H1 (cell line): ENCODE measurements around the gene RGS9. TPM values are rescaled to one million over a fixed set of nuclear protein-coding genes. Genes with fewer than 3 reads are reported as not detected.

Experiments
- CTCF ChIA-PET: fragments of 300-600 bp; sonication (Branson Sonifier 250); formaldehyde crosslinking; loops from one replicate; lab custom pipeline; 2021; ENCODE audit not compliant: partially characterized antibody; lab: Charles Lee
- POLR2A ChIA-PET: fragments of 300-600 bp; sonication (Branson Sonifier 250); formaldehyde crosslinking; loops from one replicate; lab custom pipeline; 2021; ENCODE audit warnings: inconsistent platforms; ENCODE audit not compliant: partially characterized antibody; lab: Charles Lee
- DNase-seq, 2 experiments: peaks; one replicate each; pipeline versions ENCODE4 v3.0.0 to v3.0.0-alpha.2; 2010 to 2022; ENCODE audit warnings: low spot score in 2 of 2, low read depth in 1 of 2, mixed read lengths in 1 of 2
- FAIRE-seq: peaks from 2 replicates; lab custom pipeline; 2011; peaks lifted over from hg19 to GRCh38; lab: Jason Lieb, UNC
- H2AFZ ChIP-seq: 2 replicates; pipeline ENCODE4 v1.8.1; 2012; ENCODE audit warnings: low read length, inconsistent platforms
- H2AK5ac ChIP-seq: 2 replicates; pipeline ENCODE4 v1.6.1; 2013; ENCODE audit warnings: low read depth, low read length
- H2BK120ac ChIP-seq: replicated peaks from 2 replicates; pipeline ENCODE3; 2013; ENCODE audit warnings: low read depth, low read length, inconsistent platforms
- H2BK12ac ChIP-seq: 2 replicates; pipeline ENCODE4 v1.6.1; 2013; ENCODE audit warnings: low read depth, low read length
- H2BK15ac ChIP-seq: 2 replicates; pipeline ENCODE4 v1.6.1; 2013; ENCODE audit warnings: low read length
- H2BK20ac ChIP-seq: 2 replicates; pipeline ENCODE4 v1.6.1; 2013; ENCODE audit warnings: low read length
- H2BK5ac ChIP-seq: 2 replicates; pipeline ENCODE4 v1.6.1; 2013; ENCODE audit warnings: low read depth, low read length
- H3K14ac ChIP-seq: 2 replicates; pipeline ENCODE4 v1.6.1; 2013; ENCODE audit warnings: inconsistent platforms; ENCODE audit not compliant: insufficient read length
- H3K18ac ChIP-seq: 2 replicates; pipeline ENCODE4 v1.6.1; 2013; ENCODE audit warnings: low read length; ENCODE audit errors: extremely low read depth
- H3K23ac ChIP-seq: 2 replicates; pipeline ENCODE4 v1.6.1; 2013; ENCODE audit warnings: inconsistent platforms; ENCODE audit not compliant: insufficient read length
- H3K23me2 ChIP-seq: 2 replicates; pipeline ENCODE4 v1.6.1; 2013; ENCODE audit warnings: low read depth, low read length
- H3K27ac ChIP-seq: 2 replicates; pipeline ENCODE4 v1.6.1; 2011; ENCODE audit warnings: low read depth, low read length, inconsistent platforms
- H3K27me3 ChIP-seq, 4 experiments: replicated peaks in 1 of 4; 1 replicate in 1 of 4; 2 replicates in 3 of 4; pipeline versions ENCODE4 v1.6.1 to v1.8.1; 2011 to 2013; ENCODE audit warnings: low read length in 3 of 4, mild to moderate bottlenecking in 3 of 4, inconsistent platforms in 2 of 4, mixed read lengths in 2 of 4, moderate library complexity in 1 of 4; ENCODE audit not compliant: control insufficient read depth in 3 of 4, insufficient read depth in 3 of 4; ENCODE audit errors: extremely low read depth in 1 of 4
- H3K36me3 ChIP-seq, 4 experiments: 2 replicates each; pipeline versions ENCODE4 v1.6.1 to v1.8.1; 2011 to 2013; ENCODE audit warnings: mild to moderate bottlenecking in 4 of 4, low read length in 3 of 4, moderate library complexity in 2 of 4, control low read depth in 1 of 4, inconsistent platforms in 1 of 4; ENCODE audit not compliant: insufficient read depth in 4 of 4, control insufficient read depth in 2 of 4
- H3K4ac ChIP-seq: replicated peaks from 2 replicates; pipeline ENCODE3; 2013; ENCODE audit warnings: low read length, low read depth, mixed read lengths, inconsistent platforms; ENCODE audit not compliant: insufficient read length
- H3K4me1 ChIP-seq, 4 experiments: replicated peaks in 1 of 4; 1 replicate in 1 of 4; 2 replicates in 3 of 4; pipeline versions ENCODE4 v1.6.1 to v1.8.1; 2011 to 2013; ENCODE audit warnings: low read length in 3 of 4, inconsistent platforms in 2 of 4, mixed read lengths in 1 of 4; ENCODE audit not compliant: insufficient read depth in 4 of 4, control insufficient read depth in 3 of 4
- H3K4me2 ChIP-seq, 2 experiments: 2 replicates each; pipeline versions ENCODE4 v1.6.1 to v1.8.1; 2011 to 2013; ENCODE audit warnings: low read depth in 2 of 2, low read length in 2 of 2, control low read depth in 1 of 2, inconsistent platforms in 1 of 2, mild to moderate bottlenecking in 1 of 2; ENCODE audit not compliant: insufficient read depth in 1 of 2
- H3K4me3 ChIP-seq, 4 experiments: fragments of 200-600, 300-600 bp in 1 of 4; sonication (generic), shearing (Covaris generic), sonication (Bioruptor Twin) in 1 of 4; 2 replicates each; pipeline versions ENCODE4 v1.5.1 to v1.8.1; 2011 to 2016; ENCODE audit warnings: low read length in 4 of 4, low read depth in 3 of 4, control low read depth in 2 of 4, inconsistent platforms in 2 of 4, mild to moderate bottlenecking in 2 of 4, mixed read lengths in 1 of 4, moderate library complexity in 1 of 4; ENCODE audit not compliant: insufficient read depth in 2 of 4; ENCODE audit errors: extremely low read depth in 1 of 4
- H3K56ac ChIP-seq: replicated peaks from 2 replicates; pipeline ENCODE3; 2013; ENCODE audit warnings: low read depth, mild to moderate bottlenecking, mixed read lengths, low read length, inconsistent platforms; ENCODE audit not compliant: insufficient read length
- H3K79me1 ChIP-seq: 2 replicates; pipeline ENCODE4 v1.6.1; 2013; ENCODE audit warnings: low read depth, low read length, control low read depth
- H3K79me2 ChIP-seq, 2 experiments: 2 replicates each; pipeline versions ENCODE4 v1.6.1 to v1.8.1; 2012 to 2013; ENCODE audit warnings: low read length in 2 of 2, mild to moderate bottlenecking in 2 of 2, inconsistent platforms in 1 of 2; ENCODE audit not compliant: insufficient read depth in 2 of 2, control insufficient read depth in 1 of 2
- H3K9ac ChIP-seq, 4 experiments: replicated peaks in 1 of 4; 1 replicate in 1 of 4; 2 replicates in 3 of 4; pipeline versions ENCODE4 v1.6.1 to v1.8.1; 2011 to 2013; ENCODE audit warnings: low read depth in 3 of 4, low read length in 3 of 4, control low read depth in 2 of 4, mild to moderate bottlenecking in 2 of 4, moderate library complexity in 2 of 4, inconsistent platforms in 1 of 4; ENCODE audit errors: extremely low read depth in 1 of 4
- H3K9me3 ChIP-seq, 2 experiments: 2 replicates each; pipeline versions ENCODE4 v1.6.1 to v1.8.1; 2012 to 2013; ENCODE audit warnings: mild to moderate bottlenecking in 2 of 2, moderate library complexity in 2 of 2, control low read depth in 1 of 2, inconsistent platforms in 1 of 2, low read depth in 1 of 2, low read length in 1 of 2, mixed read lengths in 1 of 2; ENCODE audit not compliant: insufficient read depth in 2 of 2
- H4K20me1 ChIP-seq, 2 experiments: replicated peaks in 1 of 2; 2 replicates each; pipeline versions ENCODE3 to v1.8.1; 2011 to 2013; ENCODE audit warnings: inconsistent platforms in 2 of 2, low read length in 2 of 2, mild to moderate bottlenecking in 1 of 2; ENCODE audit not compliant: insufficient read depth in 2 of 2, control insufficient read depth in 1 of 2
- H4K5ac ChIP-seq: 2 replicates; pipeline ENCODE4 v1.6.1; 2013; ENCODE audit warnings: low read length, low read depth, mixed read lengths, inconsistent platforms; ENCODE audit not compliant: insufficient read length
- H4K8ac ChIP-seq: 2 replicates; pipeline ENCODE4 v1.8.0; 2013; ENCODE audit warnings: mild to moderate bottlenecking, moderate library complexity, low read length, inconsistent platforms; ENCODE audit not compliant: insufficient read depth; ENCODE audit errors: extremely low read depth
- H4K91ac ChIP-seq: replicated peaks from 2 replicates; pipeline ENCODE3; 2013; ENCODE audit warnings: low read length, mixed read lengths, inconsistent platforms; ENCODE audit not compliant: insufficient read length
- CBX5 ChIP-seq: fragments of 300-800, 300-1000 bp; sonication (generic); IDR thresholded peaks from 2 replicates; pipeline ENCODE4 v1.7.1; 2016; ENCODE audit warnings: antibody characterized with exemption, low read length, low read depth
- CEBPB ChIP-seq: IDR thresholded peaks from 2 replicates; pipeline ENCODE4 v1.6.1; 2012; ENCODE audit warnings: low read depth, low read length
- CHD1 ChIP-seq: IDR thresholded peaks from 2 replicates; pipeline ENCODE4 v1.6.1; 2012; ENCODE audit warnings: low read depth, low read length, improper control_type of control experiment
- SIN3A ChIP-seq, 2 experiments: IDR thresholded peaks in 1 of 2; conservative IDR thresholded peaks in 1 of 2; 2 replicates each; pipeline ENCODE4 v1.6.1; 2011 to 2012; ENCODE audit warnings: low read length in 2 of 2, improper control_type of control experiment in 1 of 2, low read depth in 1 of 2, mild to moderate bottlenecking in 1 of 2
- SP4 ChIP-seq: IDR thresholded peaks from 2 replicates; pipeline ENCODE4 v1.6.1; 2012; ENCODE audit warnings: low read length, inconsistent platforms
- TCF12 ChIP-seq: IDR thresholded peaks from 2 replicates; pipeline ENCODE4 v1.6.1; 2011; ENCODE audit warnings: low read depth, mild to moderate bottlenecking, low read length
- TEAD4 ChIP-seq: IDR thresholded peaks from 2 replicates; pipeline ENCODE4 v1.6.1; 2012; ENCODE audit warnings: low read depth, low read length, inconsistent platforms, mixed read lengths
- WGBS, 2 experiments: shearing (Covaris generic) in 1 of 2; methylation state at CpG; one replicate each; pipeline versions ENCODE4 v1.1.6 to v1.1.7; 2013 to 2015; ENCODE audit warnings: low lambda C conversion rate in 2 of 2, mixed read lengths in 2 of 2, inconsistent platforms in 1 of 2, low coverage in 1 of 2, missing lambda C conversion rate in 1 of 2; ENCODE audit not compliant: insufficient replicate concordance in 2 of 2, insufficient coverage in 1 of 2, insufficient read length in 1 of 2; ENCODE audit errors: extremely low coverage in 1 of 2, missing lambda C conversion rate in 1 of 2; 5-methylcytosine and 5-hydroxymethylcytosine counted together
- polyA plus RNA-seq, 7 experiments: library from polyadenylated mRNA; depleted of rRNA in 3 of 7; stranded (reverse) in 5 of 7; unstranded in 2 of 7; fragments of >200 nt in 5 of 7; fragments of 200-250 nt in 2 of 7; gene quantifications; 1 replicate in 5 of 7; 2 replicates in 1 of 7; 4 replicates in 1 of 7; pipeline versions ENCODE4 v1.2.1 to v1.2.3, GENCODE V29; 2011 to 2013; ENCODE audit warnings: missing spikeins in 2 of 7, mixed read lengths in 2 of 7
- total RNA-seq: library from RNA; stranded (reverse); fragmentation: NEBNext Ultra II Directional; extraction: Animal tissue kit (Norgen Biotek cat#: 25700); gene quantifications from 2 replicates; pipeline ENCODE4 v1.2.1, GENCODE V29; 2021
- TF ChIP-seq, protein P1 (sequence below): IDR thresholded peaks from 2 replicates; pipeline ENCODE4 v1.6.1; 2012; ENCODE audit warnings: inconsistent platforms

RGS9 gene
- total and polyA plus RNA-seq, 2 of the 8 experiments (the other 6 are each of a cell fraction or from before 2014, with no cell fraction given), result 8.9 to 20.5 TPM

- no peak overlapping the region for H2BK12ac ChIP-seq
- POLR2A ChIA-PET, result interaction anchor here (1.7 kb wide), 1 partner anchor 9 kb away, joined by 3 read pairs; no protein-coding TSS in a partner anchor
- TF ChIP-seq SP4 (no peak), SIN3A (conservative IDR thresholded peaks at IDR 0.05 in 1 of 2, IDR thresholded peaks at IDR 0.05 in 1 of 2; ENCODE audit: low read depth in 1 of 2, low read length in 2 of 2) (no peak), CEBPB (no peak), CBX5 (no peak), TEAD4 (no peak), TCF12 (no peak), CHD1 (no peak)
- TF ChIP-seq, protein P1, sequence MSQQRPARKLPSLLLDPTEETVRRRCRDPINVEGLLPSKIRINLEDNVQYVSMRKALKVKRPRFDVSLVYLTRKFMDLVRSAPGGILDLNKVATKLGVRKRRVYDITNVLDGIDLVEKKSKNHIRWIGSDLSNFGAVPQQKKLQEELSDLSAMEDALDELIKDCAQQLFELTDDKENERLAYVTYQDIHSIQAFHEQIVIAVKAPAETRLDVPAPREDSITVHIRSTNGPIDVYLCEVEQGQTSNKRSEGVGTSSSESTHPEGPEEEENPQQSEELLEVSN, result no peak
These were observed 27.6 kb upstream of the RGS9 start for GRCh38 chr17:65109543-65109942.

More at GRCh38 chr17:65109543-65109942, 27.6 kb upstream of the RGS9 start:
- Histone ChIP-seq H3K27ac (no peak overlapping the region), H2BK120ac (no peak overlapping the region), H4K91ac (no peak overlapping the region), H3K56ac (no peak overlapping the region), H2BK5ac (no peak overlapping the region), H3K79me2 (no peaks in the 10 kb centered on the region), H3K4me3 (no peak overlapping the region), H4K5ac (no peak overlapping the region), H3K4me2 (no peak overlapping the region), H3K79me1 (no peaks in the 10 kb centered on the region), H3K23ac (no peak overlapping the region), H2AFZ (no peak overlapping the region), H4K8ac (no peak overlapping the region), H4K20me1 (no peaks in the 10 kb centered on the region), H2BK15ac (no peak overlapping the region), H3K23me2 (no peaks in the 10 kb centered on the region), H3K9me3 (no peaks in the 10 kb centered on the region; a peak in 1 of 4 replicates), H3K18ac (no peak overlapping the region), H3K4me1 (no peaks in the 10 kb centered on the region), H3K27me3 (no peaks in the 10 kb centered on the region), H3K14ac (no peak overlapping the region), H3K36me3 (peaks cover 0 to 3% (median under 1%) of the 10 kb centered on the region in 4 experiments; a peak in 1 of 8 replicates), H3K9ac (no peak overlapping the region), H2BK20ac (no peak overlapping the region), H2AK5ac (no peak overlapping the region), H3K4ac (no peak overlapping the region)
- WGBS, 2 experiments, result 41% methylated on average over 6 of the region's 6 CpGs; no CpG with 5 or more reads in 1 of the 2 experiments
- CTCF ChIA-PET, result interaction anchor here (1.7 kb wide), 1 partner anchor 10 kb away, joined by 5 read pairs; no protein-coding TSS in a partner anchor
- no peak for FAIRE-seq
- no peak for DNase-seq
